ENCODE data around the gene MVB12B.
A peak's percentile ranks its signal among the peaks of the same experiment; 100 is the strongest.

MVB12B gene

GRCh38 chr9:126411225-126411947 is 84.8 kb downstream of the MVB12B start:
- peak; percentile 49 for DNase-seq

- DNase-seq, result peak; percentile 37
Observed at GRCh38 chr9:126411948-126412284, 85.3 kb downstream of the MVB12B start.

GRCh38 chr9:126412905-126413304 is 86.3 kb downstream of the MVB12B start:
- no peak for DNase-seq

GRCh38 chr9:126413391-126414068 is 86.9 kb downstream of the MVB12B start:
- DNase-seq, result no peak

- no peak for DNase-seq
Observed at GRCh38 chr9:126415741-126416370, 89.2 kb downstream of the MVB12B start.

- no peak for DNase-seq
Observed at GRCh38 chr9:126417043-126417442, 90.4 kb downstream of the MVB12B start.

- DNase-seq, result no peak
Observed at GRCh38 chr9:126417684-126418083, 91.1 kb downstream of the MVB12B start.

- DNase-seq, result no peak
Observed at GRCh38 chr9:126418608-126419007, 92.0 kb downstream of the MVB12B start.

- DNase-seq, result peak; percentile 86
Observed at GRCh38 chr9:126419475-126419874, 92.8 kb downstream of the MVB12B start.

- DNase-seq, result peak; percentile 44
Observed at GRCh38 chr9:126420135-126420534, 93.5 kb downstream of the MVB12B start.

GRCh38 chr9:126420643-126421564 is 94.3 kb downstream of the MVB12B start:
- DNase-seq, result no peak

GRCh38 chr9:126421567-126422428 is 95.2 kb downstream of the MVB12B start:
- no peak for DNase-seq

- no peak for DNase-seq
Observed at GRCh38 chr9:126423142-126423915, 96.7 kb downstream of the MVB12B start.

GRCh38 chr9:126423916-126424185 is 97.2 kb downstream of the MVB12B start:
- no peak for DNase-seq

- no peak for DNase-seq
Observed at GRCh38 chr9:126424511-126424910, 97.9 kb downstream of the MVB12B start.

GRCh38 chr9:126428534-126429175 is 102.0 kb downstream of the MVB12B start:
- no peak for DNase-seq

- DNase-seq, result no peak
Observed at GRCh38 chr9:126429190-126429589, 102.6 kb downstream of the MVB12B start.

- no peak for DNase-seq
Observed at GRCh38 chr9:126430124-126430523, 103.5 kb downstream of the MVB12B start.

GRCh38 chr9:126431077-126431742 is 104.6 kb downstream of the MVB12B start:
- DNase-seq, result no peak

- DNase-seq, result no peak
Observed at GRCh38 chr9:126432659-126433058, 106.0 kb downstream of the MVB12B start.

Measured in RPMI8226 (cell line).